ENCODE measurements around the gene CPLANE1.
"Not testable (repeated sequence)": the region's sequence is repeated elsewhere in the genome, so short reads cannot be mapped to it uniquely, and the experiment has no call there.

CPLANE1 gene

DNA sequence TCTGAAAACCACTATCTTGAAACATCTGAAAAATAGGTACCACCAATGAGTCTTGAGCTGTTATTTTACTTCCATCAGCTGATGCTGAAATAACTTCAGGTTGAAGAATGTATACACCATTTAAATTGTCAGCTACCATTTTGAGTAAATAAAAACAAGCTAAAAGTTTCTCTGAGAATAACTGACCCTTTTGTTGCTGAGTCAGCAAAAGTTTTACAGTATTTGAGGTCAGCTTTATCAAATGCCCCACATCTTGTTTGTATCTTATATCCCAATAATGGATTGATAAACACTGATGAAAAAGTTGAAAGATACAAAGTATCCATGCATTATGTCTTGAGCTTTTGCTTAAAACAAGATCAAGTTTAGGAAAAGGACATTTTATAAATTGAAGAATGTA, 22.8 kb downstream of the CPLANE1 start:
- DNase-seq (ENCODE audit: low spot score), result no peak
- TF ChIP-seq, protein P1, sequence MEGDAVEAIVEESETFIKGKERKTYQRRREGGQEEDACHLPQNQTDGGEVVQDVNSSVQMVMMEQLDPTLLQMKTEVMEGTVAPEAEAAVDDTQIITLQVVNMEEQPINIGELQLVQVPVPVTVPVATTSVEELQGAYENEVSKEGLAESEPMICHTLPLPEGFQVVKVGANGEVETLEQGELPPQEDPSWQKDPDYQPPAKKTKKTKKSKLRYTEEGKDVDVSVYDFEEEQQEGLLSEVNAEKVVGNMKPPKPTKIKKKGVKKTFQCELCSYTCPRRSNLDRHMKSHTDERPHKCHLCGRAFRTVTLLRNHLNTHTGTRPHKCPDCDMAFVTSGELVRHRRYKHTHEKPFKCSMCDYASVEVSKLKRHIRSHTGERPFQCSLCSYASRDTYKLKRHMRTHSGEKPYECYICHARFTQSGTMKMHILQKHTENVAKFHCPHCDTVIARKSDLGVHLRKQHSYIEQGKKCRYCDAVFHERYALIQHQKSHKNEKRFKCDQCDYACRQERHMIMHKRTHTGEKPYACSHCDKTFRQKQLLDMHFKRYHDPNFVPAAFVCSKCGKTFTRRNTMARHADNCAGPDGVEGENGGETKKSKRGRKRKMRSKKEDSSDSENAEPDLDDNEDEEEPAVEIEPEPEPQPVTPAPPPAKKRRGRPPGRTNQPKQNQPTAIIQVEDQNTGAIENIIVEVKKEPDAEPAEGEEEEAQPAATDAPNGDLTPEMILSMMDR (IDR thresholded peaks at IDR 0.05; ENCODE audit: extremely low read depth, insufficient read depth, missing control alignments), result no peak
- in situ Hi-C loops (cut with MboI; ENCODE audit: low pct_unique_long_range_greater_than_20kb, low sequenced_read_pairs, unreplicated experiment), result no loop called here

DNA sequence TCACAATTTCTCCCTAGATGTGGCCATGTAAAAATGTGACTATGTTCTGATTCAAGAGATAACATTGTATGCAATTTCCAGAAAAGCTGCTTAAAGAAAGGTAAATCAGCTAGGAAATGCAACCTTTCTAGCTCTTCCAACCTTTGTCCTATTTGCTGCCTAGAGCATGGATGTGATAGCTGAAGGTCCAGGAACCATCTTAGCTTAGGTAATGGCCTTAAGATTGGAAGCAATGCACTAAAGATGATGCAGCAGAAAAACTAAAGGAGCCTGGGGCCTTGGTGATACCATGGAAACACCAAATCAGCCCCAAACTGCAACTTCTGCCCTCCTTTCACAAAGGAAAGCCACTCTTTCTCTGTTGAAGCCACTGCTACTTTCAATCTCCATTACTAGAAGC, 27.0 kb downstream of the CPLANE1 start:
- in situ Hi-C loops (cut with MboI; ENCODE audit: low pct_unique_long_range_greater_than_20kb, low sequenced_read_pairs, unreplicated experiment), result loop anchor here (25.0 kb wide), 1 partner anchor 485 kb away; no protein-coding TSS in a partner anchor
- DNase-seq (ENCODE audit: low spot score), result no peak
- TF ChIP-seq, protein P1 (IDR thresholded peaks at IDR 0.05; ENCODE audit: extremely low read depth, insufficient read depth, missing control alignments), result no peak

DNA sequence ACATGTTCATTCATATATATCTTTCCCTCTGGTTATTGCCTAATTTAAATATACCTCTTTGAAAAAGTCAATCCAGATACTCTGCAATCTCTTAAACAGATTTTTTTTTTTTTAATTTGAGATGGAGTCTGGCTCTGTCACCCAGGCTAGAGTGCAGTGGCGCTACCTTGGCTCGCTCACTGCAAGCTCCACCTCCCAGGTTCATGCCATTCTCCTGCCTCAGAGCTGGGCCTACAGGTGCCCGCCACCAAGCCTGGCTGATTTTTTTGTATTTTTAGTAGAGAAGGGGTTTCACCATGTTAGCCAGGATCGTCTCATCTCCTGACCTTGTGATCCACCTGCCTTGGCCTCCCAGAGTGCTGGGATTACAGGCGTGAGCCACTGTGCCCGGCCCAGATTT, 28.8 kb downstream of the CPLANE1 start:
- DNase-seq (ENCODE audit: low spot score), result not testable (repeated sequence)
- in situ Hi-C loops (cut with MboI; ENCODE audit: low pct_unique_long_range_greater_than_20kb, low sequenced_read_pairs, unreplicated experiment), result loop anchor here (25.0 kb wide), 1 partner anchor 483 kb away; no protein-coding TSS in a partner anchor

DNA sequence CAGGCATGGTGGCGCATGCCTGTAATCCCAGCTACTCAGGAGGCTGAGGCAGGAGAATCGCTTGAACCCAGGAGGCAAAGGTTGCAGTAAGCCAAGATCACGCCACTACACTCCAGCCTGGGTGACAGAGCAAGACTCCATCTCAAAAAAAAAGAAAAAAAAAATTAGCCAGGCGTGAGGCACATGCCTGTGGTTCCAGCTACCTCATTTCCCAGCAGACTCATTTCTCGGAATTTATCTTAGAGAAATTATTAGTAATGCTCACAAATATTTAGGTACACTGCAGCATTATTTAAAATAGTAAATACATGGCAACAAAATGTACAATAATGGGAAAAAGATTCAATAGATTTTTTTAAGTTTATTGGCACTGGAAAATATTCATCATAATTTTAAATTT, 29.8 kb downstream of the CPLANE1 start:
- in situ Hi-C loops (cut with MboI; ENCODE audit: low pct_unique_long_range_greater_than_20kb, low sequenced_read_pairs, unreplicated experiment), result loop anchor here (25.0 kb wide), 1 partner anchor 482 kb away; no protein-coding TSS in a partner anchor
- not testable (repeated sequence) for DNase-seq (ENCODE audit: low spot score)

DNA sequence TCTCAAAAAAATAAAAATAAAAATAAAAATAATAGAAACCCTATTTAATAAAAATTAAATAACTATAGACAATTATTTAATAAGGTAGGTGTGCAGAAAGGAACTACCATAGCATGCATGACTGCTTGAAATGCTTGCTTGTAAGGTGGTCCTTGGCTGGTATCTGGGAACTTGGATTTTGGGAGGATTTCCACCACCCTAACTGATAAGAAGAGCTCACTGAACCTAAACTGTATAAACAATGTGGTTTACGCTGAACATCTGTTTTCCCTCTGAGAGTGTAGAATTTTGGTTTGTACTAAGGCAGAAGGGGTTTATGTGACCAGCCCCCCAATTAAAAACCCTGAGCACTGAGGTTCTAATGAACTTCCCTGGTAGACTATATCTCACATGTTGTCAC, 31.2 kb downstream of the CPLANE1 start:
- in situ Hi-C loops (cut with MboI; ENCODE audit: low pct_unique_long_range_greater_than_20kb, low sequenced_read_pairs, unreplicated experiment), result loop anchor here (25.0 kb wide), 1 partner anchor 481 kb away; no protein-coding TSS in a partner anchor
- TF ChIP-seq, protein P1 (IDR thresholded peaks at IDR 0.05; ENCODE audit: extremely low read depth, insufficient read depth, missing control alignments), result no peak
- DNase-seq (ENCODE audit: low spot score), result no peak

DNA sequence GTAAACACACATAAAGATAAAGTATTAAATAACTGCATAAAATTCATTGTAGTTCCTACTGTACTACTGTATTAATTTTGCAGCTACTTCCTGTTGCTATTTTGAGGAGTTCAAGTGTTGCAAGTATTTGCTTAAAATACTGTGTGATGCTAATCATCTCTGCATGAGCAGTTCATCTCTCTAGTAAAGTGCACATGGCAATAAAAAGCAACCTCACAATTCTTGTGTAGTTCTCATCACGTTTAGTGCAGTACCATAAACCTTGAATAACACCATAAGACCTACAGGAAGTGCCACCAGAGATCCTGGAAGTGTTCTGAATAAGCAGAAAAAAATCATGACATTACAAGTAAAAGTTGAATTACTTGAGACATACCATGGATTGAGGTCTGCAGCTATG, 34.6 kb downstream of the CPLANE1 start:
- no peak for DNase-seq (ENCODE audit: low spot score)
- in situ Hi-C loops (cut with MboI; ENCODE audit: low pct_unique_long_range_greater_than_20kb, low sequenced_read_pairs, unreplicated experiment), result loop anchor here (25.0 kb wide), 1 partner anchor 477 kb away; no protein-coding TSS in a partner anchor
- TF ChIP-seq, protein P1 (IDR thresholded peaks at IDR 0.05; ENCODE audit: extremely low read depth, insufficient read depth, missing control alignments), result no peak

DNA sequence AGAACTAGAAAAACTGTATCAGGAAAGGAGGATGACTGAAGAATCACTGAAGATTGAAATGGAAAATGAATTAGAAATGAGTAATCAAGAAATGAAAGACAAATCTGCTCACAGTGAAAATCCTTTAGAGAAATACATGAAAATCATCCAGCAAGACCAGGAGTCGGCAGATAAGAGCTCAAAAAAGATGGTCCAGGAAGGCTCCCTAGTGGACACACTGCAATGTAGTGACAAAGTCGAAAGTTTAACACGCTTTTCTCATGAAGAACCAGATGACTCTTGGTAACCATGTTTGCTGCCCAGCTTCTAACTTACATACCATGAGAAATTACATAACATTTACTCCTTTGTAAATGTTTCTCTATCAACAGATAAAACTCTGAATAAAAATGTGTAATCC, 37.1 kb downstream of the CPLANE1 start:
- TF ChIP-seq, protein P1 (IDR thresholded peaks at IDR 0.05; ENCODE audit: extremely low read depth, insufficient read depth, missing control alignments), result no peak
- no peak for DNase-seq (ENCODE audit: low spot score)
- in situ Hi-C loops (cut with MboI; ENCODE audit: low pct_unique_long_range_greater_than_20kb, low sequenced_read_pairs, unreplicated experiment), result loop anchor here (25.0 kb wide), 1 partner anchor 475 kb away; no protein-coding TSS in a partner anchor

DNA sequence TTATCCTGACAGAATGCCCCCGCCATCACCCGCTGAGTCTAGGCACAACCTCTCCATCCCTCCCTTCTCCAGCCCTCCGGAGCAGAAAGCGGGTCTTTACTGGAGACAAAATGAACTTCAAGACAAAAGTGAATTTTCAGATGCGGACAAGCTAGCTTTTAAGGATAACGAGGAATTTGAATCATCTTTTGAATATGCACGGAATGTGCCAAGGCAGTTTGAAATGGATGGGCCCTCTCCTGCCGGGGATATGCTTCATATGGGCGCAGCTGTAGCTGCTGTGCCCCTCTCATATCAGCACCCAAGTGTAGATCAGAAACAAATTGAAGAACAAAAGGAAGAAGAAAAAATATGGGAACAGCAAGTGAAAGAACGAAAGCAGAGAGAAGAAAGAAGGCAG, 37.5 kb downstream of the CPLANE1 start:
- TF ChIP-seq, protein P1 (IDR thresholded peaks at IDR 0.05; ENCODE audit: extremely low read depth, insufficient read depth, missing control alignments), result no peak
- in situ Hi-C loops (cut with MboI; ENCODE audit: low pct_unique_long_range_greater_than_20kb, low sequenced_read_pairs, unreplicated experiment), result loop anchor here (25.0 kb wide), 1 partner anchor 474 kb away; no protein-coding TSS in a partner anchor
- no peak for DNase-seq (ENCODE audit: low spot score)
